ENCODE results near the gene CBX5.

GRCh38 chr12:54270345-54270744 lies 9.6 kb downstream of the CBX5 start:
- TF ChIP-seq CTCF (IDR thresholded peaks at IDR 0.05) = no peak
- no peak for TF ChIP-seq POLR2AphosphoS5 (IDR thresholded peaks at IDR 0.05)

Measured in stomach (tissue), 4 donors.